PC-9 (cell line): ENCODE measurements around the gene CRACDL. TPM values are rescaled to one million over a fixed set of nuclear protein-coding genes. Genes with fewer than 3 reads are reported as not detected.

Experiments used
- BruUV-seq: library from RNA; stranded (reverse); fragments of 400-500 nt; replicated peaks from 2 replicates; lab custom pipeline; 2021; lab: Mats Ljungman, UMichigan
- CTCF ChIA-PET: fragments of 300-600 bp; sonication (Branson Sonifier 250); formaldehyde crosslinking; loops from one replicate; lab custom pipeline; 2022; ENCODE audit warnings: antibody characterized with exemption; lab: Charles Lee
- POLR2A ChIA-PET: fragments of 300-600 bp; sonication (Branson Sonifier 250); formaldehyde crosslinking; loops from one replicate; lab custom pipeline; 2022; ENCODE audit warnings: antibody characterized with exemption; ENCODE audit not compliant: unreplicated experiment; lab: Charles Lee
- DNase-seq, 2 experiments: peaks; one replicate each; pipeline versions ENCODE4 v3.0.0 to v3.0.0-alpha.2; 2015 to 2022; ENCODE audit warnings: mixed read lengths in 1 of 2
- H2AFZ ChIP-seq: fragments of 200-600 bp; sonication (generic); 2 replicates; pipeline ENCODE4 v1.8.1; 2017; ENCODE audit warnings: antibody characterized with exemption
- H3F3A ChIP-seq: fragments of 200-600 bp; sonication (generic); 2 replicates; pipeline ENCODE4 v1.8.1; 2017; ENCODE audit warnings: antibody characterized with exemption, mild to moderate bottlenecking, low read depth; ENCODE audit not compliant: insufficient read depth
- H3K27ac ChIP-seq: fragments of 200-600 bp; sonication (generic); 2 replicates; pipeline ENCODE4 v1.6.1; 2016; ENCODE audit warnings: mixed run types
- H3K27me3 ChIP-seq: fragments of 200-600 bp; sonication (generic); 2 replicates; pipeline ENCODE4 v1.6.1; 2016; ENCODE audit warnings: low read depth, mixed run types; ENCODE audit not compliant: insufficient read depth
- H3K36me3 ChIP-seq: fragments of 200-600 bp; sonication (generic); 2 replicates; pipeline ENCODE4 v1.6.1; 2016; ENCODE audit warnings: low read depth, mixed run types
- H3K4me1 ChIP-seq: fragments of 200-600 bp; sonication (generic); replicated peaks from 2 replicates; pipeline ENCODE4 v1.6.1; 2016; ENCODE audit warnings: mixed run types; ENCODE audit not compliant: insufficient read depth
- H3K4me2 ChIP-seq: fragments of 200-600 bp; sonication (generic); 2 replicates; pipeline ENCODE4 v1.6.1; 2017; ENCODE audit warnings: mixed run types
- H3K4me3 ChIP-seq: fragments of 200-600 bp; sonication (generic); 2 replicates; pipeline ENCODE4 v1.6.1; 2016; ENCODE audit warnings: mixed run types
- H3K79me2 ChIP-seq: fragments of 200-600 bp; sonication (generic); 2 replicates; pipeline ENCODE4 v1.6.1; 2017; ENCODE audit warnings: low read depth, mixed run types
- H3K9me2 ChIP-seq: fragments of 200-600 bp; sonication (generic); 2 replicates; pipeline ENCODE4 v1.8.1; 2017; ENCODE audit warnings: mild to moderate bottlenecking; ENCODE audit not compliant: insufficient read depth
- H3K9me3 ChIP-seq: fragments of 200-600 bp; sonication (generic); 2 replicates; pipeline ENCODE4 v1.8.1; 2016; ENCODE audit warnings: low read depth; ENCODE audit not compliant: insufficient read depth
- H4K20me1 ChIP-seq: fragments of 200-600 bp; sonication (generic); 2 replicates; pipeline ENCODE4 v1.8.1; 2017; ENCODE audit not compliant: insufficient read depth
- EZH2 ChIP-seq: fragments of 200-600 bp; sonication (generic); IDR thresholded peaks from 2 replicates; pipeline ENCODE4 v1.8.0; 2017; ENCODE audit warnings: antibody characterized with exemption, low read depth
- intact Hi-C: fragments of 100-400 bp; cut with micrococcal nuclease; formaldehyde crosslinking; loops from one replicate; pipeline ENCODE4 v1.10.0; 2022; ENCODE audit not compliant: unreplicated experiment
- total RNA-seq: library from RNA; stranded (reverse); gene quantifications from 2 replicates; pipeline ENCODE4 v1.2.3, GENCODE V29; 2021
- TF ChIP-seq, protein P1 (sequence below): fragments of 200-600 bp; sonication (generic); conservative IDR thresholded peaks from 2 replicates; pipeline ENCODE4 v1.6.1; 2017; ENCODE audit warnings: mixed run types, antibody characterized with exemption, mild to moderate bottlenecking, moderate library complexity

Gene CRACDL
- total RNA-seq, 1 experiment from 2014 or later = 33.7 TPM

DNA sequence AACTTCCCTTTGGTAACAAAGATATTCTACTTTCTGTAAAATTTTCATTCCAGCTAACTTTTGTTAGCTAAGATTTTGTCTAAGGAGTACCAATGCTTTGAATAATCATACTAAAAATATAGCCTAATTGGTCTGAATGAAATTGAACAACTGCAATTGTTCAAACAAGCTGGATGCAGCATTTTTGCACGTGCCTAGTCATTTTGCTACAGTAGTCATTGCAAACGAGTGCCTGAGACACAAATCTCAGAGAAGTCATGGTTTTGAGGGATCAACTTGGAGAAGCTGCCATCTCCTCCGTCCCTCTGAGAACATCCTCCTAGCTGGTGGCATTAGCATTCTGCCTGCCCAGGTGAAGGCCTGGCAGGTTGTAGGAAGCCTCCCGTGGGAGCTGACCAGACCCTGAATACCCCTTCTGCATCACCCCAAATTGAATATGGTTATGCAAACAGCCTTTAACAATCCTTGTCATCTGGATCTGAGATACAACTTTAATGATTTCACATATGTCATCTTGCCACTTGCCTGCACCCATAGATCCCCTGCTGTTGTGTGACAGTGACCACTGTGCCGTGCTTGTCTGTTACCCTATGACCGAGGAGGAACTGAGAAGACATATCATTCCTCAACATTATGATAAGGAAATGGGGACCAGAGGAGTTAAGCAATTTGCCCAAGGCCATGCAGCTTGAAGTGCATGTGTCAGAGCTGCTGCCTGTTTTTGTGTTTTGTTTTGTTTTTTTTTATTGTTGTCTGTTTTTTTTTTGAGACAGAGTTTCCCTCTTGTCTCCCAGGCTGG is 176.0 kb downstream of the CRACDL start:
- Histone ChIP-seq H3F3A (peaks cover 32% of the 10 kb centered on the region), H3K4me1 (peaks cover 38% of the 10 kb centered on the region), H4K20me1 (no peaks in the 10 kb centered on the region), H3K4me2 (no peak overlapping the region), H2AFZ (no peak overlapping the region), H3K79me2 (no peaks in the 10 kb centered on the region), H3K9me3 (no peaks in the 10 kb centered on the region), H3K4me3 (no peak overlapping the region), H3K27ac (no peak overlapping the region), H3K9me2 (no peaks in the 10 kb centered on the region), H3K36me3 (no peaks in the 10 kb centered on the region), H3K27me3 (no peaks in the 10 kb centered on the region)
- CTCF ChIA-PET = interaction anchor here (0.6 kb wide), 1 partner anchor 96 kb away, joined by 3 read pairs; no protein-coding TSS in a partner anchor
- POLR2A ChIA-PET = no interaction called here
- intact Hi-C loops = no loop called here
- TF ChIP-seq, protein P1, sequence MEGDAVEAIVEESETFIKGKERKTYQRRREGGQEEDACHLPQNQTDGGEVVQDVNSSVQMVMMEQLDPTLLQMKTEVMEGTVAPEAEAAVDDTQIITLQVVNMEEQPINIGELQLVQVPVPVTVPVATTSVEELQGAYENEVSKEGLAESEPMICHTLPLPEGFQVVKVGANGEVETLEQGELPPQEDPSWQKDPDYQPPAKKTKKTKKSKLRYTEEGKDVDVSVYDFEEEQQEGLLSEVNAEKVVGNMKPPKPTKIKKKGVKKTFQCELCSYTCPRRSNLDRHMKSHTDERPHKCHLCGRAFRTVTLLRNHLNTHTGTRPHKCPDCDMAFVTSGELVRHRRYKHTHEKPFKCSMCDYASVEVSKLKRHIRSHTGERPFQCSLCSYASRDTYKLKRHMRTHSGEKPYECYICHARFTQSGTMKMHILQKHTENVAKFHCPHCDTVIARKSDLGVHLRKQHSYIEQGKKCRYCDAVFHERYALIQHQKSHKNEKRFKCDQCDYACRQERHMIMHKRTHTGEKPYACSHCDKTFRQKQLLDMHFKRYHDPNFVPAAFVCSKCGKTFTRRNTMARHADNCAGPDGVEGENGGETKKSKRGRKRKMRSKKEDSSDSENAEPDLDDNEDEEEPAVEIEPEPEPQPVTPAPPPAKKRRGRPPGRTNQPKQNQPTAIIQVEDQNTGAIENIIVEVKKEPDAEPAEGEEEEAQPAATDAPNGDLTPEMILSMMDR = no peak
- TF ChIP-seq EZH2 = no peak
- BruUV-seq = no TSS peak
- peak in 1 of 2 experiments; percentile 88 for DNase-seq

- Histone ChIP-seq H3K9me2 (no peaks in the 10 kb centered on the region), H3K9me3 (no peaks in the 10 kb centered on the region), H3K79me2 (no peaks in the 10 kb centered on the region), H4K20me1 (no peaks in the 10 kb centered on the region), H3K4me1 (peaks cover 38% of the 10 kb centered on the region), H3K27me3 (no peaks in the 10 kb centered on the region), H3K27ac (no peak overlapping the region), H3K4me3 (no peak overlapping the region), H3K4me2 (no peak overlapping the region), H2AFZ (no peak overlapping the region), H3K36me3 (no peaks in the 10 kb centered on the region), H3F3A (peaks cover 32% of the 10 kb centered on the region)
- ChIA-PET POLR2A (no interaction called here), CTCF (interaction anchor here (0.6 kb wide), 1 partner anchor 95 kb away, joined by 3 read pairs; no protein-coding TSS in a partner anchor)
- no TSS peak for BruUV-seq
- no peak for DNase-seq
- no peak for TF ChIP-seq EZH2
- TF ChIP-seq, protein P1 = no peak
- intact Hi-C loops = no loop called here
Measured at GRCh38 chr2:98759338-98759737, 176.7 kb downstream of the CRACDL start.

DNA sequence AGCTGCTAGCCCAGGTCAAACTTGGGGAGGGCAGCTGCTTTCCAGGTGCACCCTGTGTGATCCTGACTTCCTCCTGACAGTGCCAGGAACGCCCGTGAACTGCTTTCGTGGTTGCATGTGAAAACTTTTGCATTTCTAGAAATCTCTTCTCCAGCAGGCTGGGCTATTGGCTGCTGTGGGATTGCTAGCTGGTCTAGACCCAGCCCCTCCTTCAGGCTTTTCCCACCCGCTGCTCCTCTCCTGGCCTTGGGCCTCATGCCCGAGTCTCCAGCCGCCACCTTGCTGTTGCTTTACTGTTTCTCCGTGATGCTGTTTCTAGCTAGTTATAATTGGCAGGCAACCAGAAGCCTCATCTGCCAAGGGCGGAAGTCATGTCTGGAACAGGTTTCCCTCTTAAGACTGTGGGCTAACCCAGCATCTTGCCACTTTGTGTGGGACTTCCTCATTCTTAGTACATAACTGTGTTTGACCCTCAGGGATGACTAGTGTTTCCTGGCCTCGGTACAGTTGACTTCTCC is 178.1 kb downstream of the CRACDL start:
- Histone ChIP-seq H3K27me3 (no peaks in the 10 kb centered on the region), H3K27ac (peak overlapping the region; percentile 73), H3K4me3 (no peak overlapping the region), H3K4me1 (peaks cover 38% of the 10 kb centered on the region), H3K36me3 (no peaks in the 10 kb centered on the region), H2AFZ (peak overlapping the region; percentile 54), H3F3A (peaks cover 32% of the 10 kb centered on the region), H3K79me2 (no peaks in the 10 kb centered on the region), H3K4me2 (peak overlapping the region; percentile 68), H3K9me2 (no peaks in the 10 kb centered on the region), H3K9me3 (peaks cover 3% of the 10 kb centered on the region; the same call in 1 of the 2 replicates), H4K20me1 (no peaks in the 10 kb centered on the region)
- TF ChIP-seq EZH2 = no peak
- TF ChIP-seq, protein P1 = no peak
- POLR2A ChIA-PET = interaction anchor here (0.5 to 0.9 kb wide), 4 partner anchors 12 to 144 kb away, joined by 3 to 6 read pairs (median 3); no protein-coding TSS in a partner anchor
- intact Hi-C loops = loop anchor here (1.0 kb wide), 3 partner anchors 22 to 111 kb away; no protein-coding TSS in a partner anchor
- BruUV-seq = no TSS peak
- CTCF ChIA-PET = interaction anchor here (0.9 kb wide), 1 partner anchor 9 kb away, joined by 4 read pairs; no protein-coding TSS in a partner anchor
- DNase-seq = peak; percentile 86 to 100
